PC-9 (cell line): ENCODE results near the gene ARMH4. TPM values are rescaled to one million over a fixed set of nuclear protein-coding genes. Genes with fewer than 3 reads are reported as not detected.

ENCODE experiments used
- BruUV-seq: library from RNA; stranded (reverse); fragments of 400-500 nt; replicated peaks from 2 replicates; lab custom pipeline; 2021; lab: Mats Ljungman, UMichigan
- CTCF ChIA-PET: fragments of 300-600 bp; sonication (Branson Sonifier 250); formaldehyde crosslinking; loops from one replicate; lab custom pipeline; 2022; ENCODE audit warnings: antibody characterized with exemption; lab: Charles Lee
- POLR2A ChIA-PET: fragments of 300-600 bp; sonication (Branson Sonifier 250); formaldehyde crosslinking; loops from one replicate; lab custom pipeline; 2022; ENCODE audit warnings: antibody characterized with exemption; ENCODE audit not compliant: unreplicated experiment; lab: Charles Lee
- DNase-seq, 2 experiments: peaks; one replicate each; pipeline versions ENCODE4 v3.0.0 to v3.0.0-alpha.2; 2015 to 2022; ENCODE audit warnings: mixed read lengths in 1 of 2
- H2AFZ ChIP-seq: fragments of 200-600 bp; sonication (generic); 2 replicates; pipeline ENCODE4 v1.8.1; 2017; ENCODE audit warnings: antibody characterized with exemption
- H3F3A ChIP-seq: fragments of 200-600 bp; sonication (generic); 2 replicates; pipeline ENCODE4 v1.8.1; 2017; ENCODE audit warnings: antibody characterized with exemption, mild to moderate bottlenecking, low read depth; ENCODE audit not compliant: insufficient read depth
- H3K27ac ChIP-seq: fragments of 200-600 bp; sonication (generic); 2 replicates; pipeline ENCODE4 v1.6.1; 2016; ENCODE audit warnings: mixed run types
- H3K27me3 ChIP-seq: fragments of 200-600 bp; sonication (generic); 2 replicates; pipeline ENCODE4 v1.6.1; 2016; ENCODE audit warnings: low read depth, mixed run types; ENCODE audit not compliant: insufficient read depth
- H3K36me3 ChIP-seq: fragments of 200-600 bp; sonication (generic); 2 replicates; pipeline ENCODE4 v1.6.1; 2016; ENCODE audit warnings: low read depth, mixed run types
- H3K4me1 ChIP-seq: fragments of 200-600 bp; sonication (generic); replicated peaks from 2 replicates; pipeline ENCODE4 v1.6.1; 2016; ENCODE audit warnings: mixed run types; ENCODE audit not compliant: insufficient read depth
- H3K4me2 ChIP-seq: fragments of 200-600 bp; sonication (generic); 2 replicates; pipeline ENCODE4 v1.6.1; 2017; ENCODE audit warnings: mixed run types
- H3K4me3 ChIP-seq: fragments of 200-600 bp; sonication (generic); 2 replicates; pipeline ENCODE4 v1.6.1; 2016; ENCODE audit warnings: mixed run types
- H3K79me2 ChIP-seq: fragments of 200-600 bp; sonication (generic); 2 replicates; pipeline ENCODE4 v1.6.1; 2017; ENCODE audit warnings: low read depth, mixed run types
- H3K9me2 ChIP-seq: fragments of 200-600 bp; sonication (generic); 2 replicates; pipeline ENCODE4 v1.8.1; 2017; ENCODE audit warnings: mild to moderate bottlenecking; ENCODE audit not compliant: insufficient read depth
- H3K9me3 ChIP-seq: fragments of 200-600 bp; sonication (generic); 2 replicates; pipeline ENCODE4 v1.8.1; 2016; ENCODE audit warnings: low read depth; ENCODE audit not compliant: insufficient read depth
- H4K20me1 ChIP-seq: fragments of 200-600 bp; sonication (generic); 2 replicates; pipeline ENCODE4 v1.8.1; 2017; ENCODE audit not compliant: insufficient read depth
- CTCF ChIP-seq: fragments of 200-600 bp; sonication (generic); conservative IDR thresholded peaks from 2 replicates; pipeline ENCODE4 v1.6.1; 2017; ENCODE audit warnings: mixed run types, antibody characterized with exemption, mild to moderate bottlenecking, moderate library complexity
- EZH2 ChIP-seq: fragments of 200-600 bp; sonication (generic); IDR thresholded peaks from 2 replicates; pipeline ENCODE4 v1.8.0; 2017; ENCODE audit warnings: antibody characterized with exemption, low read depth
- intact Hi-C: fragments of 100-400 bp; cut with micrococcal nuclease; formaldehyde crosslinking; loops from one replicate; pipeline ENCODE4 v1.10.0; 2022; ENCODE audit not compliant: unreplicated experiment
- total RNA-seq: library from RNA; stranded (reverse); gene quantifications from 2 replicates; pipeline ENCODE4 v1.2.3, GENCODE V29; 2021

ARMH4 gene
- total RNA-seq, 1 experiment from 2014 or later, result not detected

DNA sequence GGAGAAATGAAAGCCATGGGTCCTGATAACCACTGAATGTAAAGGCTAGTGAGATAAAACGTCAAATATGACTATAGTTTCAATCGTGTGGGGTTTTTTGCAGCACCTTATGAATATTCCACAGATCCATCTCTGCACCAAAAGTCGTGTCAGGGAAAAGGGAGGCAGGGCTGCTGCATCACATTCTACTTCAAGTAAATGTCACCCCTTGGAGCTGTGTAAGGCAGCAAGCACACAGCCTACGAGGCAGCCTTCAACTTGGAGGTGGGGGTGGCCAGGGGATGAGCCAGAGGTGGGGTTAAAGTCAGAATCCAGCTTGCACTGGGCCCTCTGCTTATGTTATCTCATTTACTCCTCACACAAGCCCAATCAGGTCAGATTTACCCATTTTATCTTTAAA lies 90.4 kb downstream of the ARMH4 start:
- CTCF ChIA-PET, result no interaction called here
- no peak for TF ChIP-seq CTCF
- TF ChIP-seq EZH2, result no peak
- intact Hi-C loops, result no loop called here

GRCh38 chr14:58060898-58061297 lies 91.1 kb downstream of the ARMH4 start:
- no peaks in the 10 kb centered on the region for H4K20me1 ChIP-seq
- no peaks in the 10 kb centered on the region for H3F3A ChIP-seq
- no peak overlapping the region for H3K4me2 ChIP-seq
- H3K27ac ChIP-seq, result no peak overlapping the region
- H3K4me3 ChIP-seq, result no peak overlapping the region
- H3K79me2 ChIP-seq, result no peaks in the 10 kb centered on the region
- POLR2A ChIA-PET, result no interaction called here
- no peaks in the 10 kb centered on the region for H3K9me3 ChIP-seq
- H3K27me3 ChIP-seq, result peaks cover 50% of the 10 kb centered on the region; the same call in 1 of the 2 replicates
- intact Hi-C loops, result no loop called here
- no peak overlapping the region for H2AFZ ChIP-seq
- TF ChIP-seq CTCF, result no peak
- no peak for TF ChIP-seq EZH2
- CTCF ChIA-PET, result no interaction called here
- H3K4me1 ChIP-seq, result no peaks in the 10 kb centered on the region
- H3K9me2 ChIP-seq, result no peaks in the 10 kb centered on the region
- DNase-seq, result no peak
- no TSS peak for BruUV-seq
- no peaks in the 10 kb centered on the region for H3K36me3 ChIP-seq

More for the DNA sequence above, 90.4 kb downstream of the ARMH4 start:
- Histone ChIP-seq H3K27me3 (peaks cover 46% of the 10 kb centered on the region; the same call in 1 of the 2 replicates), H3K27ac (no peak overlapping the region), H3K9me2 (no peaks in the 10 kb centered on the region), H2AFZ (no peak overlapping the region), H3K4me1 (no peaks in the 10 kb centered on the region), H3K9me3 (no peaks in the 10 kb centered on the region), H3K4me2 (no peak overlapping the region), H3K36me3 (no peaks in the 10 kb centered on the region), H3K79me2 (no peaks in the 10 kb centered on the region), H3K4me3 (no peak overlapping the region), H3F3A (no peaks in the 10 kb centered on the region), H4K20me1 (no peaks in the 10 kb centered on the region)
- POLR2A ChIA-PET, result no interaction called here
- no TSS peak for BruUV-seq
- no peak for DNase-seq

DNA sequence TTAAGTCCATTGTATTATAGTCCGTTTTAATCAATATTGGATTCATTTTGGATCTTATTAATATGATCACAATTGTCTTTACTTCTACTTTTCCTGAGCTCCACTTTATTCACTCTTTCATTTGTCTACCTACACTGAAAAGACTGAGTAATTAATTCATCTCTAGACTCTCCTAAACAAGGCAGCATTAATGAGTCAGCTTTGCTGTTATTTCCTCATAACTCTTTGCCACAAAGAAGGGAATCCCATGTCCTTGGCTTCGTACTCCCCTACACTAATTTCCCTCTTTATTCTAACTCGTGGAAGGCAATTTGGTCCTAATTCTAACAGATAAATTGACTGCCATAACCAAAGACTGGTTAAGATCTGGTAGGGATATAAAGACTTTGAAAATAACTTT lies 91.9 kb downstream of the ARMH4 start:
- H3K4me1 ChIP-seq, result no peaks in the 10 kb centered on the region
- intact Hi-C loops, result no loop called here
- peaks cover 50% of the 10 kb centered on the region; the same call in 1 of the 2 replicates for H3K27me3 ChIP-seq
- DNase-seq, result no peak
- H3K4me3 ChIP-seq, result no peak overlapping the region
- no peak overlapping the region for H3K27ac ChIP-seq
- no TSS peak for BruUV-seq
- ChIA-PET CTCF (no interaction called here), POLR2A (no interaction called here)
- H3K79me2 ChIP-seq, result no peaks in the 10 kb centered on the region
- H4K20me1 ChIP-seq, result no peaks in the 10 kb centered on the region
- H2AFZ ChIP-seq, result no peak overlapping the region
- H3K4me2 ChIP-seq, result no peak overlapping the region
- no peaks in the 10 kb centered on the region for H3K9me2 ChIP-seq
- TF ChIP-seq EZH2, result no peak
- no peak for TF ChIP-seq CTCF
- no peaks in the 10 kb centered on the region for H3F3A ChIP-seq
- no peaks in the 10 kb centered on the region for H3K9me3 ChIP-seq
- no peaks in the 10 kb centered on the region for H3K36me3 ChIP-seq
